GDM1 (cell line): ENCODE results near the gene WBP1L.
"Not testable (repeated sequence)": the region's sequence is repeated elsewhere in the genome, so short reads cannot be mapped to it uniquely, and the experiment has no call there.

Experiments used
- DNase-seq: peaks from one replicate; lab custom pipeline; 2025; lab: John Stamatoyannopoulos, UW

Gene WBP1L

GRCh38 chr10:102838276-102838927 lies 94.7 kb downstream of the WBP1L start:
- DNase-seq = not testable (repeated sequence)

DNA sequence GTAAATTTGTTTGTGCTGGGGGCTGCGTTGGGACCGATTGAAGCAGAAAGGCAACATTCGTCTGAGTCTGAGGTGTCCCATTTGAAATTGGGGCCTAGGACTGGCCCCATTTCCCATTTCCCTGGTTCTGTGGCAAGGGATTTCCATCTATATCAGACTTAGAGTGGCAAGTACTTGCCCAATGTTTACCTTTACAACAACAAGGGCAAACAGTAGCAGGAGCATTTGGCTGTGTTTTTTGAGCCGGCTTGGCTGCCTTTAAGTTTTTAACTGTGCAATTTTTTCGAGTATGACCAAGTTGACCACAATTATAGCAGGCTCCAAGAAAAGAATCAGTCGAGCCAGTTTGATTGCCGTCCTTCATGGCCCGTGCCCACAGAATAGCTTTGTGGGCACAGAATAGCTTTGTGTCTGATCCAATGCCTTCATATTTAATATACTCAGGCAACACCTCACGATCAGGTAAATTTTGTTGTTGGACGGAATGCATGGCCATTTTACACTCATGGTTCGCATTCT lies 98.1 kb downstream of the WBP1L start:
- no peak for DNase-seq

DNA sequence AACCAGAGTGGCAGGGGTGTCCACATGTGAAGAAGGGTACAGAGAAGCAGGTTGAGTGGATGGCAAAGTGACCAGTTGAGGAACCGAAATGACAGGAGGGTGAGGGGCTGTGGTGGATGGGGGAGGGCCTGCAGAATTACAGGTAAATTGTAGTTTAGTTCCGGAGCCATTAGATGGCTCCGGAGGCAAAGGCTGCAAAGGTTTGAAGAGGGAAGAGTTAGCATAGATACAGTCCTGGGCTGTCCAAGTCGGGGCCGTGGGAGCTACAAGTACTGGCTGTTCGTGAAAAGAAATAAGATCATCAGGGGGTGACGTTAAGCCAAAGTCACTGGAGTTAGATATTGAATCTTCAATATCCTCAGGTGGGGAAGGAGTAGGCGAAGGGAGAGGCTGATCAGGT lies 99.4 kb downstream of the WBP1L start:
- DNase-seq = not testable (repeated sequence)

GRCh38 chr10:102844190-102844776 lies 100.5 kb downstream of the WBP1L start:
- not testable (repeated sequence) for DNase-seq

DNA sequence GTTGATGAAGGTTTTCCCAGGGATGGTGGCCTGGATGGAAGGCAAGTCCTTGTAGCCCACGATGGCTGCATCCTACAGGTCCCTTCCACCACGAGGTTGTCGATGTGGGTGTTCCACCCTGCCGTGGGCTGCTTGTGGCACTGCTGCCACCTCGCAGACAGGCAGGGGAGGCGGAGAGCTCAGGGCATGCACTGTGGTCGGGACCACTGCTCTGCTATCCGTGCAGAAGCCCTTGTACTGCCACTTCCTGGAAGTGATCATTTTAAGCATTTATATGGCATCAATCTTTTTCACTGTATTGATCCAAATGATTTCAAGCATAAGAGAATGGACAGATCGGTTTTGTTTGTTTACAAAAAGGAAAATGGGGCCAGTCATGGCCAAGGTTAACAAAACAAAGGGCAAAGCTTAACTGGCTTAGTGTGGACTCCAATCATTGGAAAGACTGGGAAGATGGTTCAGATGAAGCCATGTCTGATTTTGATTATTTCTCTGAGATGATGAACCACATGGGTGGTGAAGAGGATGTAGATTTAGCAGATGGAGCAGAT lies 101.7 kb downstream of the WBP1L start:
- no peak for DNase-seq

- no peak for DNase-seq
Observed at GRCh38 chr10:102850025-102850518, 106.3 kb downstream of the WBP1L start.

DNA sequence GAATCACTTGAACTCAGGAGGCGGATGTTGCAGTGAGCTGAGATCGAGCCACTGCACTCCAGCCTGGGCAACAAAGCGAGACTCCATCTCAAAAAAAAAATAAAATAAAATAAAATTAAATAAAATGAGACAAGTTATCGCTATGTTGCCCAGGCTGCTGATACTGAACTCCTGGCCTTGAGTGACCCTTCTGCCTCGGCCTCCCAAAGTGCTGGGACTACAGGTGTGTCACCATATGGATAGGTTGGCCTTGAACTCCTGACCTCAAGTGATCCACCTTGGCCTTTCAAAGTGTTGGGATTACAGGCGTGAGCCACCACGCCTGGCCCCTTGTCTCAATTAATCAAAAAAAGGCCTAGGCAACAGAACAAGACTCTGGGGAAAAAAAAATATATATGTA lies 109.5 kb downstream of the WBP1L start:
- not testable (repeated sequence) for DNase-seq

DNA sequence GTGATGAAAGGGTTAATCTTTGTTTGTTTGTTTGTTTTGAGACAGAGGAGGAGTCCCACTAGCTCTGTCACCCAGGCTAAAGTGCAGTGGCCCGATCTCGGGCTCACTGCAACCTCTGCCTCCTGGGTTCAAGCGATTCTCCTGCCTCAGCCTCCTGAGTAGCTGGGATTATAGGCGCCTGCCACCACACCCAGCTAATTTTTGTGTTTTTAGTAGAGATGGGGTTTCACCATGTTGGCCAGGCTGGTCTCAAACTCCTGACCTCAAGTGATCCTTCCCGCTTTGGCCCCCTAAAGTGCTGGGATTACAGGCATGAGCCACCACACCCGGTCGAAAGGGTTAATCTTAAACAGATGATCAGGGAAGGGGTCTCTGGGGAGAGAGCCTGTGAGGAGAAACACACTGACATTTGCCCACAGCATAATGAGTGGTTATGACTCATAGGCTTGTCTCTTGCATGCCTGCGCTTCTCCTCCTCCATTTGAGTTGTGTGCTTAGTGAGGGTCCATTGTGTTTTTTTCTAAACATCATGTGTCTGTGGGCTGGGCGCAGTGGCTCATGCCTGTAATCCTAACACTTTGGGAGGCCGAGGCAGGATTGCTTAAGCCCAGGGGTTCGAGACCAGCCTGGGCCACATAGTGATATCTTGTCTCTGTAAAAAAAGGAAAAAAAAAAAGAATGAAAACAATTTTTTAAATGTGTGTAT lies 112.1 kb downstream of the WBP1L start:
- not testable (repeated sequence) for DNase-seq

GRCh38 chr10:102856758-102857424 lies 113.1 kb downstream of the WBP1L start:
- no peak for DNase-seq

GRCh38 chr10:102859911-102860310 lies 116.2 kb downstream of the WBP1L start:
- no peak for DNase-seq

GRCh38 chr10:102863660-102864059 lies 119.9 kb downstream of the WBP1L start:
- DNase-seq = no peak

GRCh38 chr10:102865620-102866019 lies 121.9 kb downstream of the WBP1L start:
- DNase-seq = no peak
